Liver (tissue), 9 donors: ENCODE results near the gene NARS2. TPM values are rescaled to one million over a fixed set of nuclear protein-coding genes. Genes with fewer than 3 reads are reported as not detected.

Source experiments
- DNase-seq: peaks from one replicate; pipeline ENCODE4 v3.0.0-alpha.2; 2017; ENCODE audit warnings: low spot score
- H3K27ac ChIP-seq, 2 donors: one replicate each; pipeline ENCODE4 v1.7.0; 2013; ENCODE audit warnings: inconsistent platforms in 2 of 2, low read length in 2 of 2, control low read depth in 1 of 2, low read depth in 1 of 2, mild to moderate bottlenecking in 1 of 2
- H3K27me3 ChIP-seq, 4 donors: one replicate each; pipeline versions ENCODE4 v1.6.1 to v1.7.0; 2013; ENCODE audit warnings: low read length in 3 of 4, inconsistent platforms in 1 of 4, mild to moderate bottlenecking in 1 of 4, moderate library complexity in 1 of 4; ENCODE audit not compliant: control insufficient read depth in 4 of 4, insufficient read depth in 4 of 4
- H3K36me3 ChIP-seq, 4 donors: one replicate each; pipeline versions ENCODE4 v1.6.1 to v1.7.0; 2013; ENCODE audit warnings: low read length in 3 of 4, mild to moderate bottlenecking in 3 of 4, low read depth in 1 of 4, moderate library complexity in 1 of 4; ENCODE audit not compliant: control insufficient read depth in 4 of 4, insufficient read depth in 3 of 4
- H3K4me1 ChIP-seq, 4 donors: one replicate each; pipeline versions ENCODE4 v1.6.1 to v1.7.0; 2013; ENCODE audit warnings: low read length in 3 of 4, mild to moderate bottlenecking in 3 of 4, moderate library complexity in 1 of 4; ENCODE audit not compliant: control insufficient read depth in 4 of 4, insufficient read depth in 4 of 4
- H3K4me3 ChIP-seq, 3 donors: one replicate each; pipeline versions ENCODE4 v1.6.1 to v1.7.0; 2013; ENCODE audit warnings: low read length in 3 of 3, control low read depth in 1 of 3, low read depth in 1 of 3, mild to moderate bottlenecking in 1 of 3
- H3K9ac ChIP-seq, 2 donors: one replicate each; pipeline ENCODE4 v1.7.0; 2013; ENCODE audit warnings: low read length in 2 of 2, mild to moderate bottlenecking in 2 of 2, moderate library complexity in 2 of 2, control low read depth in 1 of 2, low read depth in 1 of 2
- H3K9me3 ChIP-seq, 4 donors: one replicate each; pipeline versions ENCODE4 v1.6.1 to v1.7.0; 2013; ENCODE audit warnings: low read length in 3 of 4; ENCODE audit not compliant: control insufficient read depth in 4 of 4
- EGR1 ChIP-seq, 2 donors: IDR thresholded peaks; 2 replicates each; pipeline ENCODE4 v1.6.1; 2016 to 2018; ENCODE audit warnings: antibody characterized with exemption in 2 of 2, low read depth in 2 of 2
- FOXA1 ChIP-seq: IDR thresholded peaks from 2 replicates; pipeline ENCODE4 v1.6.1; 2016; ENCODE audit warnings: antibody characterized with exemption
- FOXA2 ChIP-seq: IDR thresholded peaks from 2 replicates; pipeline ENCODE4 v1.6.1; 2016; ENCODE audit warnings: antibody characterized with exemption
- HNF4A ChIP-seq, 2 donors: conservative IDR thresholded peaks; 2 replicates each; pipeline ENCODE4 v1.6.1; 2016; ENCODE audit warnings: antibody characterized with exemption in 2 of 2, mild to moderate bottlenecking in 2 of 2
- HNF4G ChIP-seq: IDR thresholded peaks from 2 replicates; pipeline ENCODE4 v1.6.1; 2016; ENCODE audit warnings: antibody characterized with exemption
- JUND ChIP-seq, 2 donors: IDR thresholded peaks; 2 replicates each; pipeline ENCODE4 v1.6.1; 2016; ENCODE audit warnings: antibody characterized with exemption in 2 of 2
- RAD21 ChIP-seq, 2 donors: IDR thresholded peaks; 2 replicates each; pipeline ENCODE4 v1.6.1; 2016; ENCODE audit warnings: antibody characterized with exemption in 2 of 2, mild to moderate bottlenecking in 2 of 2
- RXRA ChIP-seq, 2 donors: IDR thresholded peaks; 2 replicates each; pipeline ENCODE4 v1.6.1; 2017 to 2018; ENCODE audit warnings: antibody characterized with exemption in 2 of 2, mild to moderate bottlenecking in 1 of 2
- SP1 ChIP-seq: IDR thresholded peaks from 2 replicates; pipeline ENCODE4 v1.6.1; 2018; ENCODE audit warnings: antibody characterized with exemption, mild to moderate bottlenecking
- TAF1 ChIP-seq: conservative IDR thresholded peaks from 2 replicates; pipeline ENCODE4 v1.6.1; 2016; ENCODE audit warnings: antibody characterized with exemption, mild to moderate bottlenecking
- YY1 ChIP-seq: IDR thresholded peaks from 2 replicates; pipeline ENCODE4 v1.6.1; 2016; ENCODE audit warnings: antibody characterized with exemption, mild to moderate bottlenecking
- WGBS: extraction: QIAGEN DNeasy Blood & Tissue Kit; methylation state at CpG from one replicate; pipeline ENCODE4 v1.1.7; 2013; 5-methylcytosine and 5-hydroxymethylcytosine counted together
- polyA plus RNA-seq, 2 donors: library from polyadenylated mRNA; stranded (reverse) in 1 of 2; unstranded in 1 of 2; fragments of 200-250 nt in 1 of 2; fragments of >200 nt in 1 of 2; fragmentation: Nextera tagmentation in 1 of 2; extraction: Ambion mirVana in 1 of 2; gene quantifications; one replicate each; pipeline versions ENCODE4 v1.2.1 to v1.2.3, GENCODE V29; 2013 to 2015
- total RNA-seq, 2 donors: library from RNA; depleted of rRNA; stranded (reverse); fragments of >200 nt; gene quantifications; one replicate each; pipeline ENCODE4 v1.2.3, GENCODE V29; 2014
- TF ChIP-seq, protein P1 (sequence below): IDR thresholded peaks from 2 replicates; pipeline ENCODE4 v1.6.1; 2016; ENCODE audit warnings: antibody characterized with exemption
- TF ChIP-seq, protein P2 (sequence below): IDR thresholded peaks from 2 replicates; pipeline ENCODE4 v1.6.1; 2016; ENCODE audit warnings: antibody characterized with exemption, mild to moderate bottlenecking
- TF ChIP-seq, protein P3 (sequence below): fragments of 150-350 bp; IDR thresholded peaks from 2 replicates; pipeline ENCODE4 v1.5.1; 2017; ENCODE audit warnings: improper control_type of control experiment, low read depth, low read length; ENCODE audit not compliant: missing input control
- TF ChIP-seq, protein P4 (sequence below): IDR thresholded peaks from 2 replicates; pipeline ENCODE4 v1.6.1; 2016; ENCODE audit warnings: antibody characterized with exemption
- TF ChIP-seq, protein P5 (sequence below): IDR thresholded peaks from 2 replicates; pipeline ENCODE4 v1.6.1; 2016; ENCODE audit warnings: antibody characterized with exemption
- donor health status: healthy.
- donor health status: healthy.
- donor health status: healthy.
- donor health status: healthy.
- donor health status: healthy.

NARS2 gene
- total and polyA plus RNA-seq, 4 donors = 10.4 to 19.4 (median 11.8) TPM

DNA sequence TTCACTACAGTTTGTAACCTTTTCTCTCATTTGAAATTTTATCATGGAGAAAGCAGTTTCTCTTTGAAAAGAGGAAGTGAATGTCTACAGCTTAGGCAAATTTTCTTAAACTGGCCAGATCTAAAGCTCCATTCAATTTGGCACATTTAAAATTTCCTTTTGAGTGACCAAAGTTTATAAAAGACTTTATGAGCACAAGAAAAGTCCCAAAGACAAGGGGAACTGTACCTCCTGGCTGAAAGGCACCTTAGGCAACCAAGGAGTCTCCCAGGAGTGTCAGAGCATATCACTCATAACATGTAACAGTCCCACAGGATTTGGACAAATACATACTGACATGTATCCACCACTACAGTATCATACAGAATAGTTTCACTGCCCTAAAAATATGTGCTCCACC lies 41.3 kb downstream of the NARS2 start:
- TF ChIP-seq, protein P1, sequence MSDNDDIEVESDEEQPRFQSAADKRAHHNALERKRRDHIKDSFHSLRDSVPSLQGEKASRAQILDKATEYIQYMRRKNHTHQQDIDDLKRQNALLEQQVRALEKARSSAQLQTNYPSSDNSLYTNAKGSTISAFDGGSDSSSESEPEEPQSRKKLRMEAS = no peak
- TF ChIP-seq, protein P2, sequence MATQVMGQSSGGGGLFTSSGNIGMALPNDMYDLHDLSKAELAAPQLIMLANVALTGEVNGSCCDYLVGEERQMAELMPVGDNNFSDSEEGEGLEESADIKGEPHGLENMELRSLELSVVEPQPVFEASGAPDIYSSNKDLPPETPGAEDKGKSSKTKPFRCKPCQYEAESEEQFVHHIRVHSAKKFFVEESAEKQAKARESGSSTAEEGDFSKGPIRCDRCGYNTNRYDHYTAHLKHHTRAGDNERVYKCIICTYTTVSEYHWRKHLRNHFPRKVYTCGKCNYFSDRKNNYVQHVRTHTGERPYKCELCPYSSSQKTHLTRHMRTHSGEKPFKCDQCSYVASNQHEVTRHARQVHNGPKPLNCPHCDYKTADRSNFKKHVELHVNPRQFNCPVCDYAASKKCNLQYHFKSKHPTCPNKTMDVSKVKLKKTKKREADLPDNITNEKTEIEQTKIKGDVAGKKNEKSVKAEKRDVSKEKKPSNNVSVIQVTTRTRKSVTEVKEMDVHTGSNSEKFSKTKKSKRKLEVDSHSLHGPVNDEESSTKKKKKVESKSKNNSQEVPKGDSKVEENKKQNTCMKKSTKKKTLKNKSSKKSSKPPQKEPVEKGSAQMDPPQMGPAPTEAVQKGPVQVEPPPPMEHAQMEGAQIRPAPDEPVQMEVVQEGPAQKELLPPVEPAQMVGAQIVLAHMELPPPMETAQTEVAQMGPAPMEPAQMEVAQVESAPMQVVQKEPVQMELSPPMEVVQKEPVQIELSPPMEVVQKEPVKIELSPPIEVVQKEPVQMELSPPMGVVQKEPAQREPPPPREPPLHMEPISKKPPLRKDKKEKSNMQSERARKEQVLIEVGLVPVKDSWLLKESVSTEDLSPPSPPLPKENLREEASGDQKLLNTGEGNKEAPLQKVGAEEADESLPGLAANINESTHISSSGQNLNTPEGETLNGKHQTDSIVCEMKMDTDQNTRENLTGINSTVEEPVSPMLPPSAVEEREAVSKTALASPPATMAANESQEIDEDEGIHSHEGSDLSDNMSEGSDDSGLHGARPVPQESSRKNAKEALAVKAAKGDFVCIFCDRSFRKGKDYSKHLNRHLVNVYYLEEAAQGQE = no peak
- TF ChIP-seq TAF1 (no peak), RXRA (IDR thresholded peaks at IDR 0.05) (no peak), JUND (IDR thresholded peaks at IDR 0.05) (no peak), FOXA2 (no peak), SP1 (no peak), FOXA1 (no peak)
- TF ChIP-seq, protein P3, sequence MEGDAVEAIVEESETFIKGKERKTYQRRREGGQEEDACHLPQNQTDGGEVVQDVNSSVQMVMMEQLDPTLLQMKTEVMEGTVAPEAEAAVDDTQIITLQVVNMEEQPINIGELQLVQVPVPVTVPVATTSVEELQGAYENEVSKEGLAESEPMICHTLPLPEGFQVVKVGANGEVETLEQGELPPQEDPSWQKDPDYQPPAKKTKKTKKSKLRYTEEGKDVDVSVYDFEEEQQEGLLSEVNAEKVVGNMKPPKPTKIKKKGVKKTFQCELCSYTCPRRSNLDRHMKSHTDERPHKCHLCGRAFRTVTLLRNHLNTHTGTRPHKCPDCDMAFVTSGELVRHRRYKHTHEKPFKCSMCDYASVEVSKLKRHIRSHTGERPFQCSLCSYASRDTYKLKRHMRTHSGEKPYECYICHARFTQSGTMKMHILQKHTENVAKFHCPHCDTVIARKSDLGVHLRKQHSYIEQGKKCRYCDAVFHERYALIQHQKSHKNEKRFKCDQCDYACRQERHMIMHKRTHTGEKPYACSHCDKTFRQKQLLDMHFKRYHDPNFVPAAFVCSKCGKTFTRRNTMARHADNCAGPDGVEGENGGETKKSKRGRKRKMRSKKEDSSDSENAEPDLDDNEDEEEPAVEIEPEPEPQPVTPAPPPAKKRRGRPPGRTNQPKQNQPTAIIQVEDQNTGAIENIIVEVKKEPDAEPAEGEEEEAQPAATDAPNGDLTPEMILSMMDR = no peak
- H3K4me1 ChIP-seq = peaks cover 0 to 1% (median 0%) of the 10 kb centered on the region in 4 donors
- H3K27ac ChIP-seq = no peak overlapping the region
- no peak overlapping the region for H3K9ac ChIP-seq
- H3K36me3 ChIP-seq = peaks cover 0 to 3% (median 0%) of the 10 kb centered on the region in 4 donors
- no peak overlapping the region for H3K4me3 ChIP-seq
- DNase-seq = no peak
- no peaks in the 10 kb centered on the region for H3K27me3 ChIP-seq
- no peaks in the 10 kb centered on the region for H3K9me3 ChIP-seq

DNA sequence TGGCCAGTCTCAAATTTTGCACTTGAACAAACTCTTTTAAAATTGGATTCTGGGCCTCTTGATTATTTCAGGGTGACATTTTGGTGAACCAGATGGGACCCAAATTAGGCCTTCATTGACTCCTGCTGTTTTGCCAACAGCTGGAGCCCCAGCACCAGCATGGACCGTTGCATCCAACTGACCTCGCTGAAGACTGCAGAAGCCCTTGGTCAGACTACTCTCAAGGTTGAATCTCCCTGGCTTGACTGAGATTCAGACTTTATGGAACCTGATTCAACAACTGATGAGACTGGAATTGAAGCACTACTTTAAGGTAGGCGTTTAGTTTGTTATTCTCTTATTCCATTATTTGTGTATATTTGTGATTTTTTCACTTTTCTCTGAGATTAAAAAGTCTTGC lies 41.7 kb downstream of the NARS2 start:
- no peak for DNase-seq
- WGBS = 88% methylated on average over 3 of the region's 3 CpGs
- Histone ChIP-seq H3K4me1 (peaks cover 0 to 1% (median 0%) of the 10 kb centered on the region in 4 donors), H3K27ac (no peak overlapping the region), H3K9me3 (no peaks in the 10 kb centered on the region), H3K27me3 (no peaks in the 10 kb centered on the region), H3K4me3 (no peak overlapping the region), H3K9ac (no peak overlapping the region), H3K36me3 (peaks cover 0 to 3% (median 0%) of the 10 kb centered on the region in 4 donors)
- TF ChIP-seq FOXA2 = no peak
- TF ChIP-seq FOXA1 = no peak
- TF ChIP-seq, protein P4, sequence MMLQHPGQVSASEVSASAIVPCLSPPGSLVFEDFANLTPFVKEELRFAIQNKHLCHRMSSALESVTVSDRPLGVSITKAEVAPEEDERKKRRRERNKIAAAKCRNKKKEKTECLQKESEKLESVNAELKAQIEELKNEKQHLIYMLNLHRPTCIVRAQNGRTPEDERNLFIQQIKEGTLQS = no peak
- no peak for TF ChIP-seq HNF4G
- TF ChIP-seq HNF4A (conservative IDR thresholded peaks at IDR 0.05) = no peak
- TF ChIP-seq TAF1 = no peak
- TF ChIP-seq RXRA (IDR thresholded peaks at IDR 0.05) = no peak
- TF ChIP-seq, protein P5, sequence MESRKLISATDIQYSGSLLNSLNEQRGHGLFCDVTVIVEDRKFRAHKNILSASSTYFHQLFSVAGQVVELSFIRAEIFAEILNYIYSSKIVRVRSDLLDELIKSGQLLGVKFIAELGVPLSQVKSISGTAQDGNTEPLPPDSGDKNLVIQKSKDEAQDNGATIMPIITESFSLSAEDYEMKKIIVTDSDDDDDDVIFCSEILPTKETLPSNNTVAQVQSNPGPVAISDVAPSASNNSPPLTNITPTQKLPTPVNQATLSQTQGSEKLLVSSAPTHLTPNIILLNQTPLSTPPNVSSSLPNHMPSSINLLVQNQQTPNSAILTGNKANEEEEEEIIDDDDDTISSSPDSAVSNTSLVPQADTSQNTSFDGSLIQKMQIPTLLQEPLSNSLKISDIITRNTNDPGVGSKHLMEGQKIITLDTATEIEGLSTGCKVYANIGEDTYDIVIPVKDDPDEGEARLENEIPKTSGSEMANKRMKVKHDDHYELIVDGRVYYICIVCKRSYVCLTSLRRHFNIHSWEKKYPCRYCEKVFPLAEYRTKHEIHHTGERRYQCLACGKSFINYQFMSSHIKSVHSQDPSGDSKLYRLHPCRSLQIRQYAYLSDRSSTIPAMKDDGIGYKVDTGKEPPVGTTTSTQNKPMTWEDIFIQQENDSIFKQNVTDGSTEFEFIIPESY = no peak
- TF ChIP-seq, protein P3 = no peak
- TF ChIP-seq, protein P1 = no peak
- TF ChIP-seq JUND (IDR thresholded peaks at IDR 0.05) = no peak
- no peak for TF ChIP-seq RAD21 (IDR thresholded peaks at IDR 0.05)
- TF ChIP-seq EGR1 (IDR thresholded peaks at IDR 0.05; ENCODE audit: low read depth in 2 of 2) = no peak
- TF ChIP-seq, protein P2 = no peak
- TF ChIP-seq YY1 = no peak
- TF ChIP-seq SP1 = no peak
